ENCODE data around the gene DENND5A. TPM values are rescaled to one million over a fixed set of nuclear protein-coding genes. Genes with fewer than 3 reads are reported as not detected.

The DENND5A gene
- total and polyA plus RNA-seq, 9 of the 15 experiments (the other 6 are each of a cell fraction or from before 2014, with no cell fraction given), result 11.7 to 130 (median 46.3) TPM

- no peak for TF ChIP-seq THAP7 (CRISPR knock-in tag; IDR thresholded peaks at IDR 0.05)
- TF ChIP-seq SIN3B (IDR thresholded peaks at IDR 0.05; ENCODE audit: low read depth), result no peak
- peak; percentile 70 for TF ChIP-seq TBP (optimal IDR thresholded peaks at IDR 0.05; ENCODE audit: low read depth, low read length)
- TF ChIP-seq NR0B1 (IDR thresholded peaks at IDR 0.05; ENCODE audit: partially characterized antibody), result no peak
- TF ChIP-seq ARID1B (IDR thresholded peaks at IDR 0.05), result peak; percentile 7; the same call in 1 of the 2 replicates
- TF ChIP-seq SMARCA4 (IDR thresholded peaks at IDR 0.05), result 0 out of 2 replicates have a peak, but pooled peaks have one; percentile 24
- peak; percentile 59; the same call in 1 of the 2 replicates for TF ChIP-seq PHF8 (IDR thresholded peaks at IDR 0.05; ENCODE audit: borderline replicate concordance, low read length)
- TF ChIP-seq MAFG (tag; conservative IDR thresholded peaks at IDR 0.05), result no peak
- peak; percentile 89 for TF ChIP-seq MYC (IDR thresholded peaks at IDR 0.05; ENCODE audit: low read depth, low read length)
- 0 out of 2 replicates have a peak, but pooled peaks have one; percentile 36 for TF ChIP-seq MYC (CRISPR knock-in tag; IDR thresholded peaks at IDR 0.05; ENCODE audit: borderline replicate concordance, low read depth)
- TF ChIP-seq POLR2B (IDR thresholded peaks at IDR 0.05; ENCODE audit: low read depth, partially characterized antibody), result peak; percentile 45
- no peak for TF ChIP-seq SMAD2 (IDR thresholded peaks at IDR 0.05; ENCODE audit: low read depth, low read length)
- TF ChIP-seq ILF3 (IDR thresholded peaks at IDR 0.05; ENCODE audit: borderline replicate concordance), result no peak
- no peak for TF ChIP-seq ZNF316 (IDR thresholded peaks at IDR 0.05)
- peak; percentile 94 for TF ChIP-seq POLR2G (IDR thresholded peaks at IDR 0.05; ENCODE audit: low read depth, low read length)
- TF ChIP-seq MITF (IDR thresholded peaks at IDR 0.05), result no peak
- peak in 2 of 3 experiments; percentile 29 to 34; a peak in 3 of 6 replicates for TF ChIP-seq CTCF (IDR thresholded peaks at IDR 0.05 in 2 of 3, conservative IDR thresholded peaks at IDR 0.05 in 1 of 3; ENCODE audit: insufficient read depth in 2 of 3, low read depth in 1 of 3, low read length in 3 of 3)
- no peak for TF ChIP-seq ATF1 (CRISPR knock-in tag; IDR thresholded peaks at IDR 0.05)
- TF ChIP-seq ATF1 (tag; IDR thresholded peaks at IDR 0.05), result peak; percentile 66
- TF ChIP-seq NKRF (IDR thresholded peaks at IDR 0.05; ENCODE audit: borderline replicate concordance), result no peak
- TF ChIP-seq DNMT1 (IDR thresholded peaks at IDR 0.05), result no peak
These were observed at the start of gene DENND5A (continued) for GRCh38 chr11:9265211-9266131.
